Endothelial cell of umbilical vein (primary cell): ENCODE results near the gene SRP68. TPM values are rescaled to one million over a fixed set of nuclear protein-coding genes. Genes with fewer than 3 reads are reported as not detected.
A peak's percentile ranks its signal among the peaks of the same experiment; 100 is the strongest.

Experiments
- BruUV-seq: library from RNA; stranded (reverse); fragments of 400-500 nt; replicated peaks from 2 replicates; lab custom pipeline; 2021; lab: Mats Ljungman, UMichigan
- CTCF ChIA-PET: fragments of 300-600, 350-600 bp; sonication (Branson Sonifier 250); formaldehyde crosslinking; loops from one replicate; lab custom pipeline; 2021; ENCODE audit warnings: antibody characterized with exemption, inconsistent platforms; lab: Charles Lee
- POLR2A ChIA-PET: fragments of 300-600, 350-600 bp; sonication (Branson Sonifier 250); formaldehyde crosslinking; loops from one replicate; lab custom pipeline; 2021; ENCODE audit warnings: antibody characterized with exemption, inconsistent platforms; lab: Charles Lee
- DNase-seq: peaks from one replicate; pipeline ENCODE4 v3.0.0-alpha.2; 2011; ENCODE audit warnings: low read depth, low spot score
- FAIRE-seq: peaks from 2 replicates; lab custom pipeline; 2011; peaks lifted over from hg19 to GRCh38; lab: Jason Lieb, UNC
- H2AFZ ChIP-seq: 2 replicates; pipeline ENCODE4 v1.6.0; 2012; ENCODE audit warnings: low read depth, low read length, control low read depth, inconsistent platforms
- H3K27ac ChIP-seq: 2 replicates; pipeline ENCODE4 v1.5.1; 2011; ENCODE audit warnings: low read depth, mild to moderate bottlenecking, control low read depth, low read length, moderate library complexity; ENCODE audit not compliant: insufficient read depth
- H3K27me3 ChIP-seq, 2 experiments: 2 replicates each; pipeline versions ENCODE4 v1.6.0 to v1.6.1; 2011; ENCODE audit warnings: low read length in 2 of 2, mixed read lengths in 1 of 2; ENCODE audit not compliant: control insufficient read depth in 2 of 2, insufficient read depth in 2 of 2
- H3K36me3 ChIP-seq, 2 experiments: 2 replicates in 1 of 2; 3 replicates in 1 of 2; pipeline ENCODE4 v1.5.1; 2011; ENCODE audit warnings: low read length in 2 of 2, mild to moderate bottlenecking in 1 of 2, moderate library complexity in 1 of 2; ENCODE audit not compliant: control insufficient read depth in 2 of 2, insufficient read depth in 2 of 2; ENCODE audit errors: extremely low read depth in 1 of 2
- H3K4me1 ChIP-seq: 3 replicates; pipeline ENCODE4 v1.5.1; 2011; ENCODE audit warnings: mild to moderate bottlenecking, low read length; ENCODE audit not compliant: control insufficient read depth, insufficient read depth; ENCODE audit errors: extremely low read depth
- H3K4me2 ChIP-seq: 2 replicates; pipeline ENCODE4 v1.6.1; 2011; ENCODE audit warnings: low read length, control low read depth, mixed read lengths; ENCODE audit not compliant: insufficient read depth
- H3K4me3 ChIP-seq, 3 experiments: fragments of 200-600 bp in 1 of 3; sonication (generic), shearing (Covaris generic) in 1 of 3; replicated peaks in 1 of 3; 2 replicates each; pipeline ENCODE4 v1.5.1; 2011 to 2016; ENCODE audit warnings: control low read depth in 3 of 3, low read length in 3 of 3, mild to moderate bottlenecking in 2 of 3, inconsistent platforms in 1 of 3, low read depth in 1 of 3, moderate library complexity in 1 of 3; ENCODE audit not compliant: insufficient read depth in 1 of 3
- H3K79me2 ChIP-seq: 2 replicates; pipeline ENCODE4 v1.6.0; 2012; ENCODE audit warnings: low read length, inconsistent platforms; ENCODE audit not compliant: control insufficient read depth, insufficient read depth
- H3K9ac ChIP-seq: replicated peaks from 2 replicates; pipeline ENCODE3; 2011; ENCODE audit warnings: low read length, control low read depth; ENCODE audit not compliant: insufficient read depth; ENCODE audit errors: extremely low read depth
- H3K9me1 ChIP-seq: replicated peaks from 3 replicates; pipeline ENCODE4 v1.6.0; 2011; ENCODE audit warnings: mild to moderate bottlenecking, low read length; ENCODE audit not compliant: control insufficient read depth, insufficient read depth; ENCODE audit errors: extremely low read depth
- H3K9me3 ChIP-seq: replicated peaks from 2 replicates; pipeline ENCODE4 v1.5.1; 2012; ENCODE audit warnings: low read length, inconsistent platforms; ENCODE audit not compliant: control insufficient read depth, insufficient read depth
- H4K20me1 ChIP-seq: replicated peaks from 2 replicates; pipeline ENCODE3; 2011; ENCODE audit warnings: mild to moderate bottlenecking, low read length; ENCODE audit not compliant: control insufficient read depth, insufficient read depth; ENCODE audit errors: extremely low read depth
- CTCF ChIP-seq, 2 donors: IDR thresholded peaks; 1 replicate in 1 of 2; 2 replicates in 1 of 2; pipeline ENCODE4 v1.5.1; 2011; ENCODE audit warnings: low read length in 2 of 2, mild to moderate bottlenecking in 2 of 2, moderate library complexity in 2 of 2, control low read depth in 1 of 2, inconsistent platforms in 1 of 2, low read depth in 1 of 2; ENCODE audit not compliant: insufficient read depth in 1 of 2; ENCODE audit errors: extremely low read depth in 1 of 2
- EZH2 ChIP-seq: IDR thresholded peaks from 2 replicates; pipeline ENCODE4 v1.6.1; 2012; ENCODE audit warnings: borderline replicate concordance, low read depth, mild to moderate bottlenecking, moderate library complexity, low read length, inconsistent platforms; ENCODE audit not compliant: severe bottlenecking
- FOS ChIP-seq: IDR thresholded peaks from 2 replicates; pipeline ENCODE4 v1.6.1; 2011; ENCODE audit warnings: mild to moderate bottlenecking, low read length, moderate library complexity, borderline replicate concordance; ENCODE audit not compliant: insufficient read depth
- GATA2 ChIP-seq: IDR thresholded peaks from 2 replicates; pipeline ENCODE4 v1.7.0; 2011; ENCODE audit warnings: low read depth, mild to moderate bottlenecking, moderate library complexity, mixed read lengths, low read length; ENCODE audit not compliant: insufficient read length, insufficient read depth
- JUN ChIP-seq: IDR thresholded peaks from 2 replicates; pipeline ENCODE4 v1.6.1; 2011; ENCODE audit warnings: borderline replicate concordance, low read depth; ENCODE audit not compliant: insufficient read length, insufficient read depth
- MAX ChIP-seq: IDR thresholded peaks from 2 replicates; pipeline ENCODE4 v1.6.1; 2011; ENCODE audit not compliant: insufficient read depth, insufficient read length
- MYC ChIP-seq: IDR thresholded peaks from one replicate; pipeline ENCODE4 v1.6.1; 2011; ENCODE audit warnings: mild to moderate bottlenecking, low read depth, low read length
- POLR2A ChIP-seq: IDR thresholded peaks from 2 replicates; pipeline ENCODE4 v1.6.1; 2012; ENCODE audit warnings: low read depth, mild to moderate bottlenecking, control low read depth, low read length
- POLR2AphosphoS5 ChIP-seq: IDR thresholded peaks from 2 replicates; pipeline ENCODE4 v1.6.1; 2012; ENCODE audit warnings: low read depth, mild to moderate bottlenecking, control low read depth, low read length, moderate library complexity; ENCODE audit not compliant: insufficient read depth
- dilution Hi-C: fragments of 300-500 bp; cut with MboI; formaldehyde crosslinking; loops from one replicate; pipeline ENCODE4 v1.15.0; 2019; ENCODE audit warnings: low sequenced_read_pairs; ENCODE audit not compliant: extremely low pct_ligation_motif_present
- intact Hi-C: fragments of 100-400 bp; cut with micrococcal nuclease; formaldehyde crosslinking; loops from one replicate; pipeline ENCODE4 v1.10.0; 2022
- polyA plus RNA-seq, 4 experiments: library from polyadenylated mRNA; depleted of rRNA in 3 of 4; stranded (reverse) in 3 of 4; unstranded in 1 of 4; fragments of >200 nt; gene quantifications; 2 replicates each; pipeline versions ENCODE4 v1.2.1 to v1.2.3, GENCODE V29; 2011 to 2012; ENCODE audit warnings: missing spikeins in 1 of 4
- total RNA-seq: library from RNA; stranded (reverse); gene quantifications from 2 replicates; pipeline ENCODE4 v1.2.3, GENCODE V29; 2021

Gene SRP68
- total and polyA plus RNA-seq, 2 donors (not counting 3 experiments of a cell fraction or from before 2014, with no cell fraction given): 64.6 to 81.7 TPM

GRCh38 chr17:76040376-76040775, 31.9 kb downstream of the SRP68 start:
- DNase-seq (no peak), FAIRE-seq (no peak)
- no peak overlapping the region for H3K27ac ChIP-seq
- no TSS peak for BruUV-seq
- H3K9ac ChIP-seq: no peak overlapping the region
- H4K20me1 ChIP-seq: no peaks in the 10 kb centered on the region
- no peaks in the 10 kb centered on the region for H3K79me2 ChIP-seq
- H3K9me3 ChIP-seq: no peaks in the 10 kb centered on the region
- ChIA-PET POLR2A (no interaction called here), CTCF (interaction anchor here (1.1 to 3.7 kb wide), 2 partner anchors 8 to 26 kb away, joined by 5 to 19 read pairs; no protein-coding TSS in a partner anchor)
- no peak for TF ChIP-seq MAX
- intact Hi-C loops (no loop called here), dilution Hi-C loops (no loop called here)
- H3K4me1 ChIP-seq: no peaks in the 10 kb centered on the region
- H3K4me3 ChIP-seq: no peak overlapping the region
- no peak overlapping the region for H2AFZ ChIP-seq
- H3K27me3 ChIP-seq: no peaks in the 10 kb centered on the region
- no peaks in the 10 kb centered on the region for H3K9me1 ChIP-seq
- H3K4me2 ChIP-seq: no peak overlapping the region
- peaks cover 22 to 48% of the 10 kb centered on the region in 2 experiments for H3K36me3 ChIP-seq

DNA sequence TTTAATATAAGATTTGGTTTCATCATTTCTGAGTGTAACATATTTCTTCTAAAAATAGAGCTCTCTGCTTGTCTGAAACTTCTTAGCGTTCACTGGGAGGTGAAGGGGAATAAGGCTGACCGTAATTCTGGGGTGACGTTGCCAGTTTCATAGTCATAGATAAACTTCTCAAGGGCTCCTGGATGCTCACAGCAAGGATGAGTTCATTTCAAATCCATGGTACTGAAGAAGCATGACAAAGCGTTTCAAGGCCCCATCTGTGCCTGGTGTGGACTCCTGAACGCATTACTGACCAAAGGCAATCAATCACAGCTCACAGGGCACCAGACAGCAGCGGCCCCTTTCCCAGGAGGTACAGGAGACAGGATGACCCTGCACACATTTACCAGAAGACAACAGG, 33.2 kb downstream of the SRP68 start:
- no peak overlapping the region for H3K27ac ChIP-seq
- no peaks in the 10 kb centered on the region for H3K79me2 ChIP-seq
- DNase-seq (no peak), FAIRE-seq (no peak)
- peaks cover 22 to 43% of the 10 kb centered on the region in 2 experiments for H3K36me3 ChIP-seq
- H3K4me2 ChIP-seq: no peak overlapping the region
- H3K27me3 ChIP-seq: no peaks in the 10 kb centered on the region
- H3K4me1 ChIP-seq: no peaks in the 10 kb centered on the region
- dilution Hi-C loops (no loop called here), intact Hi-C loops (no loop called here)
- no peak overlapping the region for H3K4me3 ChIP-seq
- POLR2A ChIA-PET: no interaction called here
- H2AFZ ChIP-seq: no peak overlapping the region
- TF ChIP-seq POLR2AphosphoS5 (no peak), CTCF (IDR thresholded peaks at IDR 0.05; ENCODE audit: extremely low read depth in 1 of 2, insufficient read depth in 1 of 2, low read depth in 1 of 2, low read length in 2 of 2) (no peak), GATA2 (no peak), EZH2 (no peak), MAX (no peak), FOS (no peak), POLR2A (no peak), JUN (no peak), MYC (no peak)
- CTCF ChIA-PET: interaction anchor here (1.0 to 3.7 kb wide), 2 partner anchors 8 to 25 kb away, joined by 3 to 19 read pairs; no protein-coding TSS in a partner anchor
- H3K9me3 ChIP-seq: no peaks in the 10 kb centered on the region
- no peak overlapping the region for H3K9ac ChIP-seq
- TSS peak; percentile 68 for BruUV-seq
- H4K20me1 ChIP-seq: no peaks in the 10 kb centered on the region
- H3K9me1 ChIP-seq: no peaks in the 10 kb centered on the region
